ENCODE results near the gene FAU. TPM values are rescaled to one million over a fixed set of nuclear protein-coding genes. Genes with fewer than 3 reads are reported as not detected.
"Not testable (repeated sequence)": the region's sequence is repeated elsewhere in the genome, so short reads cannot be mapped to it uniquely, and the experiment has no call there.

FAU gene
- total RNA-seq, 2 donors from 2014 or later, result 774 to 802 TPM

- H3K9me3 Mint-ChIP-seq, result no peaks in the 10 kb centered on the region
- Histone ChIP-seq H3K27ac (ENCODE audit: low read depth, low read length) (no peak overlapping the region), H3K27me3 (ENCODE audit: control insufficient read depth, insufficient read depth, low read length, poor library complexity, severe bottlenecking) (no peaks in the 10 kb centered on the region), H3K9ac (ENCODE audit: extremely low read depth, low read length, poor library complexity, severe bottlenecking) (no peak overlapping the region), H3K36me3 (ENCODE audit: control insufficient read depth, insufficient read depth, low read length) (peaks cover 60% of the 10 kb centered on the region), H3K4me1 (ENCODE audit: control insufficient read depth, insufficient read depth, low read length) (peaks cover 5% of the 10 kb centered on the region), H3K9me3 (ENCODE audit: control insufficient read depth, low read length) (no peaks in the 10 kb centered on the region), H3K4me3 (ENCODE audit: low read length) (no peak overlapping the region)
- no peak for DNase-seq
- peak overlapping the region; percentile 98 for H3K4me3 Mint-ChIP-seq
- no peak for TF ChIP-seq CTCF (conservative IDR thresholded peaks at IDR 0.05)
- H3K27ac Mint-ChIP-seq, result peak overlapping the region; percentile 70
- H3K36me3 Mint-ChIP-seq (ENCODE audit: low read depth), result peaks cover 33% of the 10 kb centered on the region
- no peaks in the 10 kb centered on the region for H3K27me3 Mint-ChIP-seq (ENCODE audit: insufficient read depth)
- H3K4me1 Mint-ChIP-seq, result peaks cover 9% of the 10 kb centered on the region
These were observed 2.3 kb downstream of the FAU start for GRCh38 chr11:65119670-65119995.

DNA sequence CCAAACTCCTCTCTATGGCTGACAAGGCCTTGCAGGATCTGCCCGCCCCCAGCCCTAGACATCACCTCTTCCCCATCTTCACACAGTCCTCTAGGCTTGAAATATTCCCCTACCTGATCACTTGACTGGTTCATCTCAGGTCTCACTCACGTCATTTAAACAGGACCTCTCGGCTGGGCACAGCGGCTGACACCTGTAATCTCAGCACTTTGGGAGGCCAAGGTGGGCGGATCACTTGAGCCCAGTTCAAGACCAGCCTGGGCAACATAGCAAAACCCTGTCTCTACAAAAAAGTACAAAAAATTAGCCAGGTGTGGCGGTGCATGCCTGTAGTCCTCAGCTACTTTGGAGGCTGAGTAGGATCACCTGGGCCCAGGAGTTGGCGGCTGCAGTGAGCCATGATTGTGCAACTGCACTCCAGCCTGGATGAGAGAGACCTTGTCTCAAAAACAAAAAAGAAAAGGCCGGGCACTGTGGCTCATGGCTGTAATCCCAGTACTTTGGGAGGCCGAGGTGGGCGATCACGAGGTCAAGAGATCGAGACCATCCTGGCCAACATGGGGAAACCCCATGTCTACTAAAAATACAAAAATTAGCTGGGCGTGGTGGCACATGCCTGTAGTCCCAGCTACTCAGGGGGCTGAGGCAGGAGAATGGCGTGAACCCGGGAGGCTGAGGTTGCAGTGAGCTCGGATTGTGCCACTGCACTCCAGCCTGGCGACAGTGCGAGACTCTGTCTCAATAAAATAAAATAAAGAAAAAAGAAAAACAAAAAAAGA lies 2.9 kb downstream of the FAU start:
- H3K4me1 Mint-ChIP-seq; DNase-seq; H3K4me1 ChIP-seq (ENCODE audit: control insufficient read depth, insufficient read depth, low read length); H3K9ac ChIP-seq (ENCODE audit: extremely low read depth, low read length, poor library complexity, severe bottlenecking); H3K4me3 Mint-ChIP-seq; H3K27ac ChIP-seq (ENCODE audit: low read depth, low read length); H3K4me3 ChIP-seq (ENCODE audit: low read length); H3K9me3 ChIP-seq (ENCODE audit: control insufficient read depth, low read length); H3K27me3 Mint-ChIP-seq (ENCODE audit: insufficient read depth); H3K9me3 Mint-ChIP-seq; H3K27me3 ChIP-seq (ENCODE audit: control insufficient read depth, insufficient read depth, low read length, poor library complexity, severe bottlenecking): not testable (repeated sequence)
- peak overlapping the region; percentile 75 for H3K27ac Mint-ChIP-seq
- 94 to 97% methylated on average over 9 to 18 of the region's 18 CpGs for WGBS, 2 experiments (ENCODE audit: insufficient coverage in 1 of 2, insufficient read length in 1 of 2)
- peaks cover 60% of the 10 kb centered on the region for H3K36me3 ChIP-seq (ENCODE audit: control insufficient read depth, insufficient read depth, low read length)
- H3K36me3 Mint-ChIP-seq (ENCODE audit: low read depth), result peaks cover 33% of the 10 kb centered on the region

- 87 to 89% methylated on average over 17 to 18 of the region's 18 CpGs for WGBS, 2 experiments (ENCODE audit: insufficient coverage in 1 of 2, insufficient read length in 1 of 2)
- peak; percentile 43 for DNase-seq
- TF ChIP-seq CTCF (conservative IDR thresholded peaks at IDR 0.05), result no peak
- H3K4me1 Mint-ChIP-seq, result peaks cover 12% of the 10 kb centered on the region
- no peak overlapping the region for H3K9ac ChIP-seq (ENCODE audit: extremely low read depth, low read length, poor library complexity, severe bottlenecking)
- H3K27ac ChIP-seq (ENCODE audit: low read depth, low read length), result peak overlapping the region; percentile 41
- no peaks in the 10 kb centered on the region for H3K27me3 Mint-ChIP-seq (ENCODE audit: insufficient read depth)
- peaks cover 61% of the 10 kb centered on the region for H3K36me3 ChIP-seq (ENCODE audit: control insufficient read depth, insufficient read depth, low read length)
- H3K9me3 ChIP-seq (ENCODE audit: control insufficient read depth, low read length), result no peaks in the 10 kb centered on the region
- H3K4me3 ChIP-seq (ENCODE audit: low read length), result peak overlapping the region; percentile 85
- H3K27ac Mint-ChIP-seq, result peak overlapping the region; percentile 89
- no peaks in the 10 kb centered on the region for H3K27me3 ChIP-seq (ENCODE audit: control insufficient read depth, insufficient read depth, low read length, poor library complexity, severe bottlenecking)
- peaks cover 33% of the 10 kb centered on the region for H3K36me3 Mint-ChIP-seq (ENCODE audit: low read depth)
- H3K4me1 ChIP-seq (ENCODE audit: control insufficient read depth, insufficient read depth, low read length), result peaks cover 5% of the 10 kb centered on the region
- H3K4me3 Mint-ChIP-seq, result peak overlapping the region; percentile 75
- no peaks in the 10 kb centered on the region for H3K9me3 Mint-ChIP-seq
These were observed 3.7 kb downstream of the FAU start for GRCh38 chr11:65118097-65118837.
